Hepatocyte (in vitro differentiated cells): ENCODE measurements around the gene KLK10. TPM values are rescaled to one million over a fixed set of nuclear protein-coding genes. Genes with fewer than 3 reads are reported as not detected.

Experiments used
- DNase-seq: peaks from one replicate; pipeline ENCODE4 v3.0.0-alpha.2; 2016; ENCODE audit warnings: low spot score
- H2AFZ ChIP-seq: fragments of 200-600 bp; sonication (generic); 2 replicates; pipeline ENCODE4 v1.6.0; 2016; ENCODE audit warnings: antibody characterized with exemption, mild to moderate bottlenecking
- H3K27ac ChIP-seq: fragments of 200-600 bp; sonication (generic); 2 replicates; pipeline ENCODE4 v1.5.1; 2016; ENCODE audit warnings: mild to moderate bottlenecking
- H3K27me3 ChIP-seq: fragments of 200-600 bp; sonication (generic); 2 replicates; pipeline ENCODE4 v1.6.1; 2016
- H3K36me3 ChIP-seq: fragments of 200-600 bp; sonication (generic); replicated peaks from 2 replicates; pipeline ENCODE4 v1.5.1; 2016; ENCODE audit warnings: low read depth; ENCODE audit not compliant: insufficient read depth
- H3K4me1 ChIP-seq: fragments of 200-600 bp; sonication (generic); 2 replicates; pipeline ENCODE4 v1.5.1; 2016; ENCODE audit warnings: mild to moderate bottlenecking, moderate library complexity; ENCODE audit not compliant: insufficient read depth
- H3K4me2 ChIP-seq: fragments of 200-600 bp; sonication (generic); 2 replicates; pipeline ENCODE4 v1.6.0; 2016
- H3K4me3 ChIP-seq: fragments of 200-600 bp; sonication (generic); 2 replicates; pipeline ENCODE4 v1.5.1; 2016; ENCODE audit warnings: mild to moderate bottlenecking
- H3K79me2 ChIP-seq: fragments of 200-600 bp; sonication (generic); 2 replicates; pipeline ENCODE4 v1.6.0; 2017; ENCODE audit warnings: mild to moderate bottlenecking
- H3K9me2 ChIP-seq: fragments of 200-600 bp; sonication (generic); replicated peaks from 2 replicates; pipeline ENCODE4 v1.6.0; 2017; ENCODE audit warnings: mild to moderate bottlenecking; ENCODE audit not compliant: insufficient read depth
- H3K9me3 ChIP-seq: fragments of 200-600 bp; sonication (generic); 2 replicates; pipeline ENCODE4 v1.5.1; 2016; ENCODE audit warnings: low read depth, mild to moderate bottlenecking
- H4K20me1 ChIP-seq: fragments of 200-600 bp; sonication (generic); 2 replicates; pipeline ENCODE4 v1.6.0; 2016; ENCODE audit warnings: mild to moderate bottlenecking; ENCODE audit not compliant: insufficient read depth, poor library complexity, severe bottlenecking
- EZH2 ChIP-seq: fragments of 200-600 bp; sonication (generic); IDR thresholded peaks from 2 replicates; pipeline ENCODE4 v1.6.1; 2016; ENCODE audit warnings: antibody characterized with exemption, mild to moderate bottlenecking, borderline replicate concordance
- EZH2phosphoT487 ChIP-seq: fragments of 200-600 bp; sonication (generic); IDR thresholded peaks from one replicate; pipeline ENCODE4 v1.6.1; 2018; ENCODE audit warnings: antibody characterized with exemption, mild to moderate bottlenecking, low read depth, moderate library complexity; ENCODE audit not compliant: unreplicated experiment, severe bottlenecking
- WGBS: methylation state at CpG from one replicate; pipeline ENCODE4 v1.1.6; 2016; ENCODE audit warnings: low lambda C conversion rate; ENCODE audit errors: missing lambda C conversion rate; 5-methylcytosine and 5-hydroxymethylcytosine counted together
- polyA plus RNA-seq: library from polyadenylated mRNA; unstranded; fragments of >200 nt; fragmentation: Nextera tagmentation; extraction: Ambion mirVana; gene quantifications from 2 replicates; pipeline ENCODE4 v1.2.1, GENCODE V29; 2016
- total RNA-seq: library from RNA; depleted of rRNA; stranded (reverse); fragments of >200 nt; gene quantifications from 2 replicates; pipeline ENCODE4 v1.2.3, GENCODE V29; 2014
- TF ChIP-seq, protein P1 (sequence below): fragments of 200-600 bp; sonication (generic); IDR thresholded peaks from 2 replicates; pipeline ENCODE4 v1.5.1; 2016; ENCODE audit warnings: antibody characterized with exemption, mild to moderate bottlenecking; ENCODE audit not compliant: poor library complexity

KLK10 gene
- total and polyA plus RNA-seq, 2 experiments from 2014 or later = 0.10 to 1.3 TPM

DNA sequence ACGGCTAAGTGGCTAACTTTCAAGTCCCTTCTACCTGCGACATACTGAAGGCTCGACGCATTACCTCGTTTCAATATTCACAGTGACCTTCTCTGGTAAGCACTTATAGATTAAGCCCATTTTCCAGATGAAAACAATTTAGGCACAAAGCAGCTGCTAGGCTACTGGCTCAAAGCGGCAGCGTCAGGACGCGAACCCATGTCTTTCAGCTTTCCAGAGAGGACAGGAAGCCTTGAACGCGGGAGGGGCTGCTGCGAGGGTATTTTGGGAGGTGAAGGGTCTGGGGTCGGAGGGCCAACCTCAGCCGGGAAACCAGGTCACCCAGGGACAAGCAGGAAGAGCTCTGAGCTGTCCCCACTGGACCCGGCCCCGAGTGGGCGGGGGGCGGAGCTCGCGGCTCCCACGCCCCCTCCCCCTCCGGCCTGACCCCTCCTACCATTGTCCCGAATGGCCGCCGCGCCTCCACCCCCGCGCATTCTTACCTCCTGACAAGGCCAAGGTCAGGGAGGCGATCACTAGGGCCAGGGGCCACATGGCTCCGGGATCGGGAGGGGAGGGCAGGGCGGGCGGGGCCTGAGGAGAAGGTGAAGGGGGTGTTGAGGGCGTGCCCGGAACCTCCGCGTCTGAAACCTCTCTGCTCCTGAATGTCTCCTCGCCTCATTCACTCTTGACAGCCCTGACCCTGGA, 45.2 kb upstream of the KLK10 start, which contains the start of gene KLK13:
Gene KLK13 (minus strand): TSS at position 559 of the 687 bp plus-strand sequence. CDS start 25 bp downstream, at position 534.
- peak within 1 kb of the TSS; percentile 49 for H3K4me3 ChIP-seq

DNA sequence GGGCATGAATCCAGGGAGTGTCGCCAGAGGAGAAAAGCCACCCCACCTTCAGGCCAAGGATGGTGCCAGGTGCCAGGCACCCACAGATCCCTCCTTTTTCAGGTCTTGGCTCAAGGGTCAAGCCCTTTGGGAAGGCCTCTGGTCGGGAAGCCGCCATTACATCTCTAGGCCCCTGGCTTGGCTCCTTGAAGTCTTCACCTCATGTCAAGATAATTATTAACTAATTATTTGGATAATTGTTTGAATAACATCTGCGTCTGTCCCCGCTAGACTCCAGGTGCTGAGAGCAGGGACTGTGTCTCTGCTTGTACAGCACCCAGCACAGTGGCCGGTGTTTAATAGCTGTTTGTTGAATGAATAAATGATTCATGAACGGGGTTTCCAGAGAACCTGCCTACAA, 44.2 kb upstream of the KLK10 start:
- Histone ChIP-seq H3K79me2 (no peaks in the 10 kb centered on the region), H3K27me3 (no peaks in the 10 kb centered on the region), H2AFZ (no peak overlapping the region), H3K4me3 (no peak overlapping the region), H3K4me2 (no peak overlapping the region), H4K20me1 (no peaks in the 10 kb centered on the region), H3K9me2 (no peaks in the 10 kb centered on the region), H3K4me1 (peaks cover 7% of the 10 kb centered on the region), H3K27ac (no peak overlapping the region), H3K9me3 (no peaks in the 10 kb centered on the region), H3K36me3 (no peaks in the 10 kb centered on the region)
- WGBS = 88% methylated on average over 7 of the region's 7 CpGs
- DNase-seq = no peak
- TF ChIP-seq EZH2 (no peak), EZH2phosphoT487 (no peak)
- TF ChIP-seq, protein P1, sequence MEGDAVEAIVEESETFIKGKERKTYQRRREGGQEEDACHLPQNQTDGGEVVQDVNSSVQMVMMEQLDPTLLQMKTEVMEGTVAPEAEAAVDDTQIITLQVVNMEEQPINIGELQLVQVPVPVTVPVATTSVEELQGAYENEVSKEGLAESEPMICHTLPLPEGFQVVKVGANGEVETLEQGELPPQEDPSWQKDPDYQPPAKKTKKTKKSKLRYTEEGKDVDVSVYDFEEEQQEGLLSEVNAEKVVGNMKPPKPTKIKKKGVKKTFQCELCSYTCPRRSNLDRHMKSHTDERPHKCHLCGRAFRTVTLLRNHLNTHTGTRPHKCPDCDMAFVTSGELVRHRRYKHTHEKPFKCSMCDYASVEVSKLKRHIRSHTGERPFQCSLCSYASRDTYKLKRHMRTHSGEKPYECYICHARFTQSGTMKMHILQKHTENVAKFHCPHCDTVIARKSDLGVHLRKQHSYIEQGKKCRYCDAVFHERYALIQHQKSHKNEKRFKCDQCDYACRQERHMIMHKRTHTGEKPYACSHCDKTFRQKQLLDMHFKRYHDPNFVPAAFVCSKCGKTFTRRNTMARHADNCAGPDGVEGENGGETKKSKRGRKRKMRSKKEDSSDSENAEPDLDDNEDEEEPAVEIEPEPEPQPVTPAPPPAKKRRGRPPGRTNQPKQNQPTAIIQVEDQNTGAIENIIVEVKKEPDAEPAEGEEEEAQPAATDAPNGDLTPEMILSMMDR = no peak

More for the DNA sequence above, 45.2 kb upstream of the KLK10 start, which contains the start of gene KLK13:
- Histone ChIP-seq H3K36me3 (no peaks in the 10 kb centered on the region), H3K79me2 (no peaks in the 10 kb centered on the region), H4K20me1 (no peaks in the 10 kb centered on the region), H3K27ac (no peak within 1 kb of the TSS), H3K4me2 (peak within 1 kb of the TSS; percentile 96), H3K9me3 (no peaks in the 10 kb centered on the region), H3K9me2 (no peaks in the 10 kb centered on the region), H3K27me3 (no peaks in the 10 kb centered on the region), H2AFZ (peak within 1 kb of the TSS; percentile 78), H3K4me1 (peaks cover 7% of the 10 kb centered on the region)
- peak; percentile 63 for DNase-seq
- 24% methylated on average over 29 of the region's 38 CpGs for WGBS
- TF ChIP-seq, protein P1 = no peak
- TF ChIP-seq EZH2 (no peak), EZH2phosphoT487 (no peak)

DNA sequence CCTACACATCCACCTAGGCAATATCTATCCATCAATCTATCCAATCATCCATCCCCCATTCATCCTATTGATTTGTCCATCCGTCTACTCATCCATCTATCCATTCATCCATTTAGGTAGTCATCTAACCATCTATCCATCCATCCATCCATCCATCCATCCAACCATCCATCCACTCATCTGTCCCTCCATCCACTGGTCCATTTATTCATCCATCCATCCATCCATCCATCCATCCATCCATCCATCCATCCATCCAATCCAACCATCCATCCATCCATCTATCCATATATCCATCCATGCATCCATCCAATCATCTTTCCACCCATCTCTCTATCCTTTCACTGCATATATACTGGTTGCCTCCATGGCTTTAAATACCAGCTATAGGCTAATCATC, 41.5 kb upstream of the KLK10 start:
- no peak for TF ChIP-seq EZH2
- TF ChIP-seq, protein P1 = no peak
- no peak for TF ChIP-seq EZH2phosphoT487
- Histone ChIP-seq H4K20me1 (no peaks in the 10 kb centered on the region), H3K4me1 (peaks cover 7% of the 10 kb centered on the region), H3K79me2 (no peaks in the 10 kb centered on the region), H2AFZ (no peak overlapping the region), H3K36me3 (no peaks in the 10 kb centered on the region), H3K9me3 (no peaks in the 10 kb centered on the region), H3K27me3 (no peaks in the 10 kb centered on the region), H3K4me3 (no peak overlapping the region), H3K27ac (no peak overlapping the region), H3K4me2 (no peak overlapping the region), H3K9me2 (no peaks in the 10 kb centered on the region)
- DNase-seq = no peak
- 0% methylated on average over 1 of the region's 1 CpG for WGBS
